HG03095 (cell line): Measurements from ENCODE around the gene KDM2A.
A peak's percentile ranks its signal among the peaks of the same experiment; 100 is the strongest.
"Not testable (repeated sequence)": the region's sequence is repeated elsewhere in the genome, so short reads cannot be mapped to it uniquely, and the experiment has no call there.

ENCODE experiments used
- ATAC-seq: cut with Tn5 transposase; IDR thresholded peaks from one replicate; pipeline ENCODE4 v1.9.1; 2021; ENCODE audit warnings: moderate library complexity; ENCODE audit not compliant: unreplicated experiment

The KDM2A gene

GRCh38 chr11:67233584-67234190, 114.6 kb downstream of the KDM2A start:
- no peak for ATAC-seq

- ATAC-seq = not testable (repeated sequence)
Observed at GRCh38 chr11:67234571-67234970, 115.5 kb downstream of the KDM2A start.

- no peak for ATAC-seq
Observed at GRCh38 chr11:67237574-67237973, 118.5 kb downstream of the KDM2A start.

- ATAC-seq = no peak
Observed at GRCh38 chr11:67238894-67239782, 120.1 kb downstream of the KDM2A start.

- ATAC-seq = peak; percentile 85
Observed at GRCh38 chr11:67239783-67240575, 120.9 kb downstream of the KDM2A start.

- peak; percentile 27 for ATAC-seq
Observed at GRCh38 chr11:67240576-67241389, 121.7 kb downstream of the KDM2A start.

- no peak for ATAC-seq
Observed at GRCh38 chr11:67242548-67242947, 123.5 kb downstream of the KDM2A start.

GRCh38 chr11:67243051-67243450, 124.0 kb downstream of the KDM2A start:
- ATAC-seq = no peak

- no peak for ATAC-seq
Observed at GRCh38 chr11:67245046-67245445, 126.0 kb downstream of the KDM2A start.

- ATAC-seq = no peak
Observed at GRCh38 chr11:67247946-67248550, 129.0 kb downstream of the KDM2A start.

- no peak for ATAC-seq
Observed at GRCh38 chr11:67248653-67249052, 129.6 kb downstream of the KDM2A start.

- no peak for ATAC-seq
Observed at GRCh38 chr11:67250059-67251043, 131.3 kb downstream of the KDM2A start.

- no peak for ATAC-seq
Observed at GRCh38 chr11:67251841-67252240, 132.8 kb downstream of the KDM2A start.

GRCh38 chr11:67252831-67253239, 133.8 kb downstream of the KDM2A start:
- ATAC-seq = no peak

GRCh38 chr11:67253872-67254624, 135.0 kb downstream of the KDM2A start:
- ATAC-seq = no peak

GRCh38 chr11:67254798-67255197, 135.7 kb downstream of the KDM2A start:
- ATAC-seq = no peak

GRCh38 chr11:67255353-67255752, 136.3 kb downstream of the KDM2A start:
- ATAC-seq = no peak

GRCh38 chr11:67255864-67256263, 136.8 kb downstream of the KDM2A start:
- no peak for ATAC-seq
